Measurements from ENCODE around the gene ZNF205. TPM values are rescaled to one million over a fixed set of nuclear protein-coding genes. Genes with fewer than 3 reads are reported as not detected.

The ZNF205 gene
- total RNA-seq, 1 donor from 2014 or later: 16.7 TPM

GRCh38 chr16:3143189-3143588, 30.8 kb downstream of the ZNF205 start:
- H3K4me3 Mint-ChIP-seq: no peak overlapping the region
- peaks cover 14% of the 10 kb centered on the region for H3K36me3 Mint-ChIP-seq
- H3K4me1 Mint-ChIP-seq: no peaks in the 10 kb centered on the region
- H3K27me3 Mint-ChIP-seq (ENCODE audit: low read depth): peaks cover 5% of the 10 kb centered on the region
- no peak for DNase-seq (ENCODE audit: low spot score in 2 of 2, unreplicated experiment in 2 of 2)
- no peaks in the 10 kb centered on the region for H3K9me3 Mint-ChIP-seq
- no peak overlapping the region for H3K27ac Mint-ChIP-seq
- TF ChIP-seq CTCF (IDR thresholded peaks at IDR 0.05; ENCODE audit: unreplicated experiment): no peak

DNA sequence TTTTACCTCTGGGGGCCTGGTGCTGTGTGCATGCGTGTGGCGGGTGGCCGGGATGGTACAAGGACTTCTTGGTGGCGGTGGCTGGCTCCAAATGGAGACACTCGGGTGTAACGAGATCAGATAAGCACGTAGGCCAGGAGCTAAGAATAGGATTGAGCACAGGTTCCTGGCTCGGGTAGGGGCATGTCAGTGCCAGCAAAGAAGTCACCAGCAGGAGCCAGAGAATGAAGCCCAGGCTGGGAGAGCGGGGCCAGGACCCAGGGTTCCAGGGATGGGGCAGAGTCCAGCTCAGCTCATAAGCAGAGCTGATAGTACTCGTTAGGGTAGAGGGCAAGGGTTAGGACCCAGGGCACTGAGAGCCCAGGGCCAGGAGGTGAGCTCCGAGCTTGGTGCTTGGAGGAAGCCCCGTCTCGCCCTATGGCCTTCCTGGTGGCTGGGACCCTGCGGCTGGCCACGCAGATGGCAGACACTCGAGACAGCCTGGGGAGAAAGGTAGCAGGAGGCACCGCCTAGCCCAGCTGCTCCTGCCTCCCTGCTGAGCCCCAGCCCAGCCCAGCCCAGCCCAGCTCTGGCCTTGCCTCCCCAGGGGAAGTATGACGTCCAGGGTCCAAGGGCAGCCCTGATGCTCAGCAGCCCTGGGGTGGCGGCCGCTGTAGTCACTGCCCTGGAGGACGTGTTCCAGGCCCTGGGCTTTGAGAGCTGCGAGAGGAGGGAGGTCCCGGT, 31.4 kb downstream of the ZNF205 start:
- Mint-ChIP-seq H3K36me3 (peaks cover 14% of the 10 kb centered on the region), H3K27ac (no peak overlapping the region), H3K27me3 (ENCODE audit: low read depth) (peaks cover 7% of the 10 kb centered on the region), H3K9me3 (no peaks in the 10 kb centered on the region), H3K4me1 (no peaks in the 10 kb centered on the region), H3K4me3 (no peak overlapping the region)
- TF ChIP-seq CTCF (IDR thresholded peaks at IDR 0.05; ENCODE audit: unreplicated experiment): no peak
- DNase-seq (ENCODE audit: low spot score in 2 of 2, unreplicated experiment in 2 of 2): no peak

DNA sequence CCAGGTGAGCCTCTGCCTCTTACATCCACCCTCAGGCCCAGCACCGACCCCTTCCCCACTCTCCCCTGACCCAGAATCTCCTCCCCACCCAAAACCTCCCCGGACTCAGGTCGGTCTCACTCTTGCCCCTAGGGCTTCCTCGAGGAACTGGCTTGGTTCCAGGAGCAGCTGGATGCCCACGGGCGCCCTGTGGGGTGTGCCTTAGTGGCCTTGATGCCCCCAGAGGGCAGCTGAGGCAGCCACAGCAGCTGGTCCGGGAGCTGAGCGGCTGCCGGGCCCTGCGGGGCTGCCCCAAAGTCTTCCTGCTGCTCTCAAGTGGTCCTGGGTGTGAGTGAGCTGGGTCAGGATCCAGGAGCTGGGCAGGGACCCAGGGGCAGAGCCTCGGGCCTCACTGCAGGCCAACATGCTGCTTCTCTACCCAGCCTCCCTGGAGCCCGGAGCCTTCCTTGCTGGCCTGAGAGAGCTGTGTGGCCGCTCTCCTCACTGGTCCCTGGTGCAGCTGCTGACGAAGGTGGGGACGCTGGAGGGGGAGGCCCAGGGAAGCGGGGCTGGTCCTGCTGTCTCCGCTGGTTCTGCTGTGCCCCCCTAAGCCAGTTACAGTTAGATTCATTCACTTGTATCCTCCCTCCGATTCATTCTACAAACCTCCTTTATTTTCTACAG, 32.1 kb downstream of the ZNF205 start:
- H3K4me1 Mint-ChIP-seq: peaks cover 4% of the 10 kb centered on the region

GRCh38 chr16:3145151-3145550, 32.8 kb downstream of the ZNF205 start:
- no peak overlapping the region for H3K27ac Mint-ChIP-seq
- TF ChIP-seq CTCF (IDR thresholded peaks at IDR 0.05; ENCODE audit: unreplicated experiment): no peak
- H3K4me1 Mint-ChIP-seq: peaks cover 5% of the 10 kb centered on the region
- no peak overlapping the region for H3K4me3 Mint-ChIP-seq
- peaks cover 10% of the 10 kb centered on the region for H3K36me3 Mint-ChIP-seq
- H3K27me3 Mint-ChIP-seq (ENCODE audit: low read depth): peaks cover 10% of the 10 kb centered on the region
- H3K9me3 Mint-ChIP-seq: no peaks in the 10 kb centered on the region
- no peak for DNase-seq (ENCODE audit: low spot score in 2 of 2, unreplicated experiment in 2 of 2)

More for the DNA sequence above, 32.1 kb downstream of the ZNF205 start:
- Mint-ChIP-seq H3K27me3 (ENCODE audit: low read depth) (peaks cover 10% of the 10 kb centered on the region), H3K27ac (no peak overlapping the region), H3K36me3 (peaks cover 10% of the 10 kb centered on the region), H3K9me3 (no peaks in the 10 kb centered on the region), H3K4me3 (no peak overlapping the region)
- no peak for DNase-seq (ENCODE audit: low spot score in 2 of 2, unreplicated experiment in 2 of 2)
- no peak for TF ChIP-seq CTCF (IDR thresholded peaks at IDR 0.05; ENCODE audit: unreplicated experiment)

GRCh38 chr16:3145660-3146059, 33.3 kb downstream of the ZNF205 start:
- Mint-ChIP-seq H3K9me3 (no peaks in the 10 kb centered on the region), H3K4me3 (no peak overlapping the region), H3K27me3 (ENCODE audit: low read depth) (peaks cover 13% of the 10 kb centered on the region), H3K36me3 (peaks cover 10% of the 10 kb centered on the region), H3K27ac (no peak overlapping the region), H3K4me1 (peaks cover 7% of the 10 kb centered on the region)
- DNase-seq (ENCODE audit: low spot score in 2 of 2, unreplicated experiment in 2 of 2): no peak
- TF ChIP-seq CTCF (IDR thresholded peaks at IDR 0.05; ENCODE audit: unreplicated experiment): no peak
